Measurements from ENCODE around the gene PIEZO2. TPM values are rescaled to one million over a fixed set of nuclear protein-coding genes. Genes with fewer than 3 reads are reported as not detected.

The PIEZO2 gene
- total RNA-seq, 1 donor from 2014 or later = 50.1 TPM

- Mint-ChIP-seq H3K4me1 (ENCODE audit: low read depth, unreplicated experiment) (peaks cover 17% of the 10 kb centered on the region), H3K27me3 (ENCODE audit: unreplicated experiment) (peaks cover 3% of the 10 kb centered on the region), H3K9me3 (ENCODE audit: unreplicated experiment) (peaks cover 3% of the 10 kb centered on the region), H3K36me3 (ENCODE audit: unreplicated experiment) (peaks cover 5% of the 10 kb centered on the region), H3K27ac (ENCODE audit: unreplicated experiment) (peak overlapping the region; percentile 8), H3K4me3 (ENCODE audit: unreplicated experiment) (no peak overlapping the region)
- no peak for DNase-seq
- TF ChIP-seq, protein P1, sequence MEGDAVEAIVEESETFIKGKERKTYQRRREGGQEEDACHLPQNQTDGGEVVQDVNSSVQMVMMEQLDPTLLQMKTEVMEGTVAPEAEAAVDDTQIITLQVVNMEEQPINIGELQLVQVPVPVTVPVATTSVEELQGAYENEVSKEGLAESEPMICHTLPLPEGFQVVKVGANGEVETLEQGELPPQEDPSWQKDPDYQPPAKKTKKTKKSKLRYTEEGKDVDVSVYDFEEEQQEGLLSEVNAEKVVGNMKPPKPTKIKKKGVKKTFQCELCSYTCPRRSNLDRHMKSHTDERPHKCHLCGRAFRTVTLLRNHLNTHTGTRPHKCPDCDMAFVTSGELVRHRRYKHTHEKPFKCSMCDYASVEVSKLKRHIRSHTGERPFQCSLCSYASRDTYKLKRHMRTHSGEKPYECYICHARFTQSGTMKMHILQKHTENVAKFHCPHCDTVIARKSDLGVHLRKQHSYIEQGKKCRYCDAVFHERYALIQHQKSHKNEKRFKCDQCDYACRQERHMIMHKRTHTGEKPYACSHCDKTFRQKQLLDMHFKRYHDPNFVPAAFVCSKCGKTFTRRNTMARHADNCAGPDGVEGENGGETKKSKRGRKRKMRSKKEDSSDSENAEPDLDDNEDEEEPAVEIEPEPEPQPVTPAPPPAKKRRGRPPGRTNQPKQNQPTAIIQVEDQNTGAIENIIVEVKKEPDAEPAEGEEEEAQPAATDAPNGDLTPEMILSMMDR (IDR thresholded peaks at IDR 0.05; ENCODE audit: partially characterized antibody, unreplicated experiment) = no peak
Measured at GRCh38 chr18:11089931-11090715, 59.2 kb downstream of the PIEZO2 start.

GRCh38 chr18:11081009-11081532 lies 68.3 kb downstream of the PIEZO2 start:
- no peak overlapping the region for H3K4me3 Mint-ChIP-seq (ENCODE audit: unreplicated experiment)
- TF ChIP-seq, protein P1 (IDR thresholded peaks at IDR 0.05; ENCODE audit: partially characterized antibody, unreplicated experiment) = no peak
- no peaks in the 10 kb centered on the region for H3K9me3 Mint-ChIP-seq (ENCODE audit: unreplicated experiment)
- H3K4me1 Mint-ChIP-seq (ENCODE audit: low read depth, unreplicated experiment) = no peaks in the 10 kb centered on the region
- no peaks in the 10 kb centered on the region for H3K36me3 Mint-ChIP-seq (ENCODE audit: unreplicated experiment)
- H3K27ac Mint-ChIP-seq (ENCODE audit: unreplicated experiment) = no peak overlapping the region
- H3K27me3 Mint-ChIP-seq (ENCODE audit: unreplicated experiment) = no peaks in the 10 kb centered on the region
- DNase-seq = no peak

- TF ChIP-seq, protein P1 (IDR thresholded peaks at IDR 0.05; ENCODE audit: partially characterized antibody, unreplicated experiment) = no peak
- H3K36me3 Mint-ChIP-seq (ENCODE audit: unreplicated experiment) = no peaks in the 10 kb centered on the region
- H3K27me3 Mint-ChIP-seq (ENCODE audit: unreplicated experiment) = no peaks in the 10 kb centered on the region
- H3K9me3 Mint-ChIP-seq (ENCODE audit: unreplicated experiment) = no peaks in the 10 kb centered on the region
- H3K4me3 Mint-ChIP-seq (ENCODE audit: unreplicated experiment) = no peak overlapping the region
- no peak overlapping the region for H3K27ac Mint-ChIP-seq (ENCODE audit: unreplicated experiment)
- peaks cover 3% of the 10 kb centered on the region for H3K4me1 Mint-ChIP-seq (ENCODE audit: low read depth, unreplicated experiment)
- DNase-seq = no peak
Measured at GRCh38 chr18:11078491-11078890, 70.9 kb downstream of the PIEZO2 start.

- no peak for DNase-seq
- Mint-ChIP-seq H3K36me3 (ENCODE audit: unreplicated experiment) (no peaks in the 10 kb centered on the region), H3K4me1 (ENCODE audit: low read depth, unreplicated experiment) (peaks cover 4% of the 10 kb centered on the region), H3K27ac (ENCODE audit: unreplicated experiment) (no peak overlapping the region), H3K9me3 (ENCODE audit: unreplicated experiment) (no peaks in the 10 kb centered on the region), H3K27me3 (ENCODE audit: unreplicated experiment) (no peaks in the 10 kb centered on the region), H3K4me3 (ENCODE audit: unreplicated experiment) (no peak overlapping the region)
- TF ChIP-seq, protein P1 (IDR thresholded peaks at IDR 0.05; ENCODE audit: partially characterized antibody, unreplicated experiment) = no peak
Measured at GRCh38 chr18:11077548-11078187, 71.7 kb downstream of the PIEZO2 start.

DNA sequence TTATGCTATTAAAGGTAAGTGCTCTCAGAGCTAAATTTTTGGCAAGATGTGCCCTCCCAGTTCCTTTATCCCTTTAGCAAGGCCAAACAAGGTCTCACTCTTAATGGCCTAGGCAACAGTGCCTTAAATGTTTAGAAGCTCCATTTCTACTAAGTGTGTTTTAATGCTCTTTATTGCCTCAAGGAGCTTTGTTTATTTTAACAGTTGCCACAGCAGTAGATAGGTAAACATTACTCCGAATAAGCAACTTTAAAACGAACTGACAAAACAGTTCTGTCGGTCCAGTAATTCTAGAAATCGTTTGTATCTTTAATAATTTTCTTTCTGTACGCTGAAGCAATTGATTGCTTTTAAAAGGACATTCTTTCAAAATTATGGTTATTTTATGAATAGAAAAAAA lies 74.5 kb downstream of the PIEZO2 start:
- Mint-ChIP-seq H3K27ac (ENCODE audit: unreplicated experiment) (no peak overlapping the region), H3K4me3 (ENCODE audit: unreplicated experiment) (no peak overlapping the region), H3K27me3 (ENCODE audit: unreplicated experiment) (peaks cover 2% of the 10 kb centered on the region), H3K9me3 (ENCODE audit: unreplicated experiment) (no peaks in the 10 kb centered on the region), H3K36me3 (ENCODE audit: unreplicated experiment) (peaks cover 10% of the 10 kb centered on the region), H3K4me1 (ENCODE audit: low read depth, unreplicated experiment) (peaks cover 17% of the 10 kb centered on the region)
- DNase-seq = no peak
- TF ChIP-seq, protein P1 (IDR thresholded peaks at IDR 0.05; ENCODE audit: partially characterized antibody, unreplicated experiment) = no peak

Data from glutamatergic neuron (in vitro differentiated cells).